ENCODE data around the gene BEND6. TPM values are rescaled to one million over a fixed set of nuclear protein-coding genes. Genes with fewer than 3 reads are reported as not detected.

BEND6 gene
- total and polyA plus RNA-seq, 2 donors (not counting 1 experiment from before 2014, with no cell fraction given) = not detected

- intact Hi-C loops (cut with micrococcal nuclease) = no loop called here
- TF ChIP-seq EZH2 (IDR thresholded peaks at IDR 0.05; ENCODE audit: borderline replicate concordance, insufficient read depth, low read depth, low read length, poor library complexity, severe bottlenecking) (no peak), CTCF (IDR thresholded peaks at IDR 0.05) (no peak)
- Mint-ChIP-seq H3K4me3 (no peak overlapping the region), H3K27ac (no peak overlapping the region), H3K4me1 (no peaks in the 10 kb centered on the region), H3K9me3 (ENCODE audit: insufficient read depth) (no peaks in the 10 kb centered on the region), H3K27me3 (peaks cover 38% of the 10 kb centered on the region)
- Histone ChIP-seq H3K9me3 (ENCODE audit: control extremely low read depth in 1 of 3, control insufficient read depth in 2 of 3, insufficient read depth in 1 of 3, low read length in 2 of 3) (no peaks in the 10 kb centered on the region), H3K27me3 (replicated peaks in 1 of 4; ENCODE audit: control extremely low read depth in 1 of 4, control insufficient read depth in 3 of 4, insufficient read depth in 4 of 4, low read length in 3 of 4) (peaks cover 0 to 16% (median 6%) of the 10 kb centered on the region in 4 experiments), H4K20me1 (ENCODE audit: control insufficient read depth, insufficient read depth, low read length, poor library complexity, severe bottlenecking) (no peaks in the 10 kb centered on the region), H3K4me1 (ENCODE audit: control insufficient read depth in 2 of 2, insufficient read depth in 2 of 2, low read length in 2 of 2) (no peaks in the 10 kb centered on the region), H3K36me3 (replicated peaks in 1 of 2; ENCODE audit: control extremely low read depth in 1 of 2, control insufficient read depth in 1 of 2, extremely low read depth in 1 of 2, insufficient read depth in 2 of 2, low read length in 1 of 2) (no peaks in the 10 kb centered on the region), H3K9ac (ENCODE audit: low read length) (no peak overlapping the region), H3K27ac (ENCODE audit: low read length in 2 of 2) (no peak overlapping the region), H2AFZ (ENCODE audit: insufficient read depth, low read depth, low read length, poor library complexity, severe bottlenecking) (no peak overlapping the region), H3K4me2 (replicated peaks; ENCODE audit: low read depth, low read length, poor library complexity, severe bottlenecking) (no peak overlapping the region), H3K4me3 (ENCODE audit: control extremely low read depth in 1 of 5, extremely low read depth in 1 of 5, insufficient read depth in 1 of 5, low read depth in 2 of 5, low read length in 4 of 5) (no peak overlapping the region), H3K79me2 (ENCODE audit: control insufficient read depth, insufficient read depth, low read length) (no peaks in the 10 kb centered on the region)
- DNase-seq = no peak
- CTCF ChIA-PET = no interaction called here
- WGBS (ENCODE audit: insufficient coverage) = no CpG with 5 or more reads among the region's 2 CpGs
- ATAC-seq (ENCODE audit: low read depth) = no peak
- POLR2A ChIA-PET = no interaction called here
Observed at GRCh38 chr6:56961151-56961550, 6.2 kb downstream of the BEND6 start.

GRCh38 chr6:56962441-56962840 is 7.5 kb downstream of the BEND6 start:
- Mint-ChIP-seq H3K9me3 (ENCODE audit: insufficient read depth) (no peaks in the 10 kb centered on the region), H3K27me3 (peaks cover 33% of the 10 kb centered on the region), H3K27ac (no peak overlapping the region), H3K4me3 (no peak overlapping the region), H3K4me1 (no peaks in the 10 kb centered on the region)
- Histone ChIP-seq H3K4me1 (ENCODE audit: control insufficient read depth in 2 of 2, insufficient read depth in 2 of 2, low read length in 2 of 2) (no peaks in the 10 kb centered on the region), H3K27me3 (replicated peaks in 1 of 4; ENCODE audit: control extremely low read depth in 1 of 4, control insufficient read depth in 3 of 4, insufficient read depth in 4 of 4, low read length in 3 of 4) (peaks cover 0 to 9% (median 4%) of the 10 kb centered on the region in 4 experiments), H3K36me3 (replicated peaks in 1 of 2; ENCODE audit: control extremely low read depth in 1 of 2, control insufficient read depth in 1 of 2, extremely low read depth in 1 of 2, insufficient read depth in 2 of 2, low read length in 1 of 2) (no peaks in the 10 kb centered on the region), H4K20me1 (ENCODE audit: control insufficient read depth, insufficient read depth, low read length, poor library complexity, severe bottlenecking) (no peaks in the 10 kb centered on the region), H2AFZ (ENCODE audit: insufficient read depth, low read depth, low read length, poor library complexity, severe bottlenecking) (no peak overlapping the region), H3K27ac (ENCODE audit: low read length in 2 of 2) (no peak overlapping the region), H3K4me2 (replicated peaks; ENCODE audit: low read depth, low read length, poor library complexity, severe bottlenecking) (no peak overlapping the region), H3K79me2 (ENCODE audit: control insufficient read depth, insufficient read depth, low read length) (no peaks in the 10 kb centered on the region), H3K4me3 (ENCODE audit: control extremely low read depth in 1 of 5, extremely low read depth in 1 of 5, insufficient read depth in 1 of 5, low read depth in 2 of 5, low read length in 4 of 5) (no peak overlapping the region), H3K9ac (ENCODE audit: low read length) (no peak overlapping the region), H3K9me3 (ENCODE audit: control extremely low read depth in 1 of 3, control insufficient read depth in 2 of 3, insufficient read depth in 1 of 3, low read length in 2 of 3) (no peaks in the 10 kb centered on the region)
- ChIA-PET CTCF (no interaction called here), POLR2A (no interaction called here)
- DNase-seq (no peak), ATAC-seq (ENCODE audit: low read depth) (no peak)
- no peak for TF ChIP-seq CTCF (IDR thresholded peaks at IDR 0.05)
- no peak for TF ChIP-seq EZH2 (IDR thresholded peaks at IDR 0.05; ENCODE audit: borderline replicate concordance, insufficient read depth, low read depth, low read length, poor library complexity, severe bottlenecking)
- intact Hi-C loops (cut with micrococcal nuclease) = no loop called here
- 90% methylated on average over 2 of the region's 2 CpGs for WGBS (ENCODE audit: insufficient coverage)

Measured in B cell (primary cell).